IPS-15b (cell line): ENCODE data around the gene LIMD2.

Experiments
- H3K27me3 ChIP-seq: one replicate; pipeline ENCODE4 v1.6.1; 2013; ENCODE audit warnings: low read length; ENCODE audit not compliant: control insufficient read depth, insufficient read depth
- H3K36me3 ChIP-seq: one replicate; pipeline ENCODE4 v1.6.1; 2013; ENCODE audit warnings: low read length; ENCODE audit not compliant: control insufficient read depth, insufficient read depth
- H3K4me1 ChIP-seq: one replicate; pipeline ENCODE4 v1.6.1; 2013; ENCODE audit warnings: mild to moderate bottlenecking, low read length; ENCODE audit not compliant: control insufficient read depth, insufficient read depth
- H3K4me3 ChIP-seq: one replicate; pipeline ENCODE4 v1.5.1; 2013; ENCODE audit warnings: low read depth, low read length
- H3K9ac ChIP-seq: one replicate; pipeline ENCODE4 v1.6.1; 2013; ENCODE audit warnings: low read depth, mild to moderate bottlenecking, low read length
- H3K9me3 ChIP-seq: one replicate; pipeline ENCODE4 v1.6.1; 2013; ENCODE audit warnings: mild to moderate bottlenecking, low read length; ENCODE audit not compliant: control insufficient read depth, insufficient read depth

LIMD2 gene

GRCh38 chr17:63688396-63689020, 11.4 kb downstream of the LIMD2 start:
- H3K4me3 ChIP-seq = no peak overlapping the region
- H3K9me3 ChIP-seq = no peaks in the 10 kb centered on the region
- no peak overlapping the region for H3K9ac ChIP-seq
- no peaks in the 10 kb centered on the region for H3K27me3 ChIP-seq
- peaks cover 24% of the 10 kb centered on the region for H3K36me3 ChIP-seq
- H3K4me1 ChIP-seq = no peaks in the 10 kb centered on the region

GRCh38 chr17:63686138-63686685, 13.7 kb downstream of the LIMD2 start:
- no peaks in the 10 kb centered on the region for H3K27me3 ChIP-seq
- H3K4me1 ChIP-seq = no peaks in the 10 kb centered on the region
- no peak overlapping the region for H3K9ac ChIP-seq
- no peak overlapping the region for H3K4me3 ChIP-seq
- no peaks in the 10 kb centered on the region for H3K9me3 ChIP-seq
- peaks cover 11% of the 10 kb centered on the region for H3K36me3 ChIP-seq

DNA sequence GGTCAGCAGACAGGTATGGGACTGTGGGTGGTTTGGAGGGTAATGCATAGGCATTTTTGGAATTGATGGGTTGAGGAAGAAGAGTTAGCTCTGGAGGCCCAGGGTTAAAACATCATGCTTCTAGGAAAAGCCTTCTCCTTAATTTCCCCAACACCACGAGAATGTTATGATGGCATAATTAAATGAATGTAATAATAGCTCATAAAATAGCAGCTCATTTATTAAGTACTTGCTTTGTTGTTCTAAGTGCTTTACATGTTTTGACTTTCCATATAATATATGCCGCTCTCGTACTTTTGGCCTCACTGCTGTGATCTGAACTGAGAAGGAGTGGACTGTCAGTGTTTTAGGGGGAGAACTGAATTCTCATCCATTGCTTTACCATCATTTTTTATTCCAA, 14.3 kb downstream of the LIMD2 start:
- no peak overlapping the region for H3K9ac ChIP-seq

GRCh38 chr17:63685041-63685440, 14.9 kb downstream of the LIMD2 start:
- Histone ChIP-seq H3K36me3 (peaks cover 7% of the 10 kb centered on the region), H3K4me1 (no peaks in the 10 kb centered on the region), H3K4me3 (no peak overlapping the region), H3K27me3 (no peaks in the 10 kb centered on the region), H3K9me3 (no peaks in the 10 kb centered on the region), H3K9ac (no peak overlapping the region)

More for the DNA sequence above, 14.3 kb downstream of the LIMD2 start:
- Histone ChIP-seq H3K27me3 (no peaks in the 10 kb centered on the region), H3K4me3 (no peak overlapping the region), H3K9me3 (no peaks in the 10 kb centered on the region), H3K4me1 (no peaks in the 10 kb centered on the region), H3K36me3 (peaks cover 7% of the 10 kb centered on the region)

GRCh38 chr17:63682981-63683380, 16.9 kb downstream of the LIMD2 start:
- H3K4me1 ChIP-seq = no peaks in the 10 kb centered on the region
- H3K4me3 ChIP-seq = no peak overlapping the region
- H3K9me3 ChIP-seq = no peaks in the 10 kb centered on the region
- no peak overlapping the region for H3K9ac ChIP-seq
- no peaks in the 10 kb centered on the region for H3K27me3 ChIP-seq
- no peaks in the 10 kb centered on the region for H3K36me3 ChIP-seq

DNA sequence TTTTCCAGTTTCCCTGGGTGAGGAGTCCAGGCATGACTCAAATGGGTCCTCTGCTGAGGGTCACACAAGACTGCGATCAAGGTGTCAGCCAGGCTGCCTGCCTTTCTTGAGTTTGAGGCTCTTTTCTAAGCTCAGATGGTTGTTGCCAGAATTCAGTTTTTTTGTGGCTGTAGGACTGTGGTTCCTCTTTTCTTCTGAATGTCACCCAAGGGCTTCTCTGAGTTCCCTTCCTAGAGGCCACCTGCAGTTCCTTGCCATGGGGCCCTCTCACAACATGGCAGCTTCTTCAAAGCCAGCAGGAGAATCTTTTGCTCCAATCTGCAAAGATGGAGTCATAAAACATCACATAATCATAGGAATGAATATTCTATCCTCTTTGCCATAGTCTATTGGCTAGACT, 17.5 kb downstream of the LIMD2 start:
- no peaks in the 10 kb centered on the region for H3K36me3 ChIP-seq
- no peak overlapping the region for H3K9ac ChIP-seq
- H3K4me3 ChIP-seq = no peak overlapping the region
- no peaks in the 10 kb centered on the region for H3K4me1 ChIP-seq
- no peaks in the 10 kb centered on the region for H3K9me3 ChIP-seq
- H3K27me3 ChIP-seq = no peaks in the 10 kb centered on the region

- no peaks in the 10 kb centered on the region for H3K36me3 ChIP-seq
- no peak overlapping the region for H3K9ac ChIP-seq
Measured at GRCh38 chr17:63681530-63681929, 18.4 kb downstream of the LIMD2 start.

GRCh38 chr17:63680700-63681099, 19.2 kb downstream of the LIMD2 start:
- H3K4me1 ChIP-seq = no peaks in the 10 kb centered on the region
- H3K9me3 ChIP-seq = no peaks in the 10 kb centered on the region
- H3K9ac ChIP-seq = no peak overlapping the region
- H3K36me3 ChIP-seq = no peaks in the 10 kb centered on the region
- no peaks in the 10 kb centered on the region for H3K27me3 ChIP-seq
- no peak overlapping the region for H3K4me3 ChIP-seq

More at GRCh38 chr17:63681530-63681929, 18.4 kb downstream of the LIMD2 start:
- Histone ChIP-seq H3K27me3 (no peaks in the 10 kb centered on the region), H3K4me3 (no peak overlapping the region), H3K9me3 (no peaks in the 10 kb centered on the region), H3K4me1 (no peaks in the 10 kb centered on the region)

DNA sequence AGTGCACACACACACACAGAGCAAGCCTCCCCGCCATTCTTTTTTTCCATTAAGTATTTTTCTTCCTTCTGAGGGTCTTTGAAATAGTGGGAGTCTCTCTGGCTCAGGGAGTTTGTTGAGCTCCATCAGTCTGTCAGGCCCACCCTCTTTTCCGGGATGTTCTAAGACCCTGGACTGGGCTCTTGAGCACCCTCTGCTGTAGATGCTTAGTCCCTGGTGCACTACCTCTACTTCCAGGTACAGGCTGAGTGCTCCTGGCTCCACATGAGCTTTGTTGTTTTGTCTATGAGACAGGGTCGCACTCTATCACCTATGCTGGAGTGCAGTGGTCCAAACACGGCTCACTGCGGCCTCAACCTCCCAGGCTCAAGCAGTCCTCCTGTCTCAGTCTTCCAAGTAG, 20.7 kb downstream of the LIMD2 start:
- Histone ChIP-seq H3K4me3 (no peak overlapping the region), H3K9me3 (no peaks in the 10 kb centered on the region), H3K4me1 (no peaks in the 10 kb centered on the region), H3K36me3 (no peaks in the 10 kb centered on the region), H3K27me3 (no peaks in the 10 kb centered on the region), H3K9ac (no peak overlapping the region)

DNA sequence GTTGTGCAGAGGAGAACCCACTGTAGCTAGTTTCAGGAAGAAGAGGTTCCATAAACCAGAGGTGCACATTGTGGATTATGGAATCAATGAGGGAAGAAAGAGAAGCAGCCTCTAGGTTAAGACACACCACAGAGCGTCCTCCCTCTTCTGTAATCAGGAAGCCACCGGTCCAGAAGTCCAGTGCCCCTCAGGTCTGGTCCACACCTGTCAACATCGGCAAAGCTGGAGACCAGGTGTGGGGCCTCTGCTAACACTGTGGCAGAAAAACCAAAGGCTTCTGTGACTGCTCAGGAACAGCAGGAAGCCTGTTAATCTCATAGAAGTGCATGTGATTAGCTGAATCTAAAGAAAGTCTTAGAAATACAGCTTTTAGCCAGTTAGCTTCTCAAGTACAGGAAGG, 23.3 kb downstream of the LIMD2 start:
- H3K4me3 ChIP-seq = no peak overlapping the region
- H3K9ac ChIP-seq = no peak overlapping the region
- no peaks in the 10 kb centered on the region for H3K9me3 ChIP-seq
- no peaks in the 10 kb centered on the region for H3K36me3 ChIP-seq
- H3K27me3 ChIP-seq = no peaks in the 10 kb centered on the region
- peaks cover 4% of the 10 kb centered on the region for H3K4me1 ChIP-seq

- no peak overlapping the region for H3K4me3 ChIP-seq
- peaks cover 4% of the 10 kb centered on the region for H3K4me1 ChIP-seq
- H3K36me3 ChIP-seq = no peaks in the 10 kb centered on the region
- H3K9me3 ChIP-seq = no peaks in the 10 kb centered on the region
- H3K9ac ChIP-seq = no peak overlapping the region
- H3K27me3 ChIP-seq = no peaks in the 10 kb centered on the region
Measured at GRCh38 chr17:63675607-63676546, 24.0 kb downstream of the LIMD2 start.

- Histone ChIP-seq H3K4me1 (peaks cover 4% of the 10 kb centered on the region), H3K9me3 (no peaks in the 10 kb centered on the region), H3K36me3 (no peaks in the 10 kb centered on the region), H3K9ac (no peak overlapping the region), H3K27me3 (no peaks in the 10 kb centered on the region), H3K4me3 (no peak overlapping the region)
Measured at GRCh38 chr17:63675231-63675606, 24.7 kb downstream of the LIMD2 start.
